NK-92 treated with Interleukin-12 subunit alpha and Interleukin-12 subunit beta, amount 100 ng/mL, for 24 hours (cell line): ENCODE measurements around the gene HLA-DPA1.

ENCODE experiments used
- DNase-seq: peaks from one replicate; lab custom pipeline; 2025; lab: John Stamatoyannopoulos, UW

The HLA-DPA1 gene

GRCh38 chr6:33088931-33089620 lies 15.6 kb upstream of the HLA-DPA1 start:
- DNase-seq = no peak

- no peak for DNase-seq
These were observed 14.9 kb upstream of the HLA-DPA1 start for GRCh38 chr6:33088258-33088930.

- DNase-seq = no peak
These were observed 12.2 kb upstream of the HLA-DPA1 start for GRCh38 chr6:33085627-33086026.

- no peak for DNase-seq
These were observed 9.3 kb upstream of the HLA-DPA1 start for GRCh38 chr6:33082702-33083101.

- no peak for DNase-seq
These were observed 7.8 kb upstream of the HLA-DPA1 start for GRCh38 chr6:33081098-33081824.

- DNase-seq = no peak
These were observed 7.0 kb upstream of the HLA-DPA1 start for GRCh38 chr6:33080127-33081089.

GRCh38 chr6:33079580-33079979 lies 6.1 kb upstream of the HLA-DPA1 start:
- DNase-seq = no peak

GRCh38 chr6:33078919-33079521 lies 5.6 kb upstream of the HLA-DPA1 start:
- no peak for DNase-seq

GRCh38 chr6:33078442-33078841 lies 5.0 kb upstream of the HLA-DPA1 start:
- DNase-seq = no peak

GRCh38 chr6:33077908-33078307 lies 4.5 kb upstream of the HLA-DPA1 start:
- DNase-seq = no peak

- no peak for DNase-seq
These were observed 3.0 kb upstream of the HLA-DPA1 start for GRCh38 chr6:33076406-33076934.

GRCh38 chr6:33075568-33076405 lies 2.3 kb upstream of the HLA-DPA1 start, which contains the start of gene HLA-DPB1:
TSS of gene HLA-DPB1 (plus strand) at chr6:33075990. CDS start at chr6:33076042, 52 bp downstream.
- no peak for DNase-seq

GRCh38 chr6:33075208-33075567 lies 1.7 kb upstream of the HLA-DPA1 start:
- DNase-seq = no peak

GRCh38 chr6:33072508-33073100 lies 845 bp downstream of the HLA-DPA1 start:
- no peak for DNase-seq

GRCh38 chr6:33071569-33071968 lies 1.9 kb downstream of the HLA-DPA1 start:
- DNase-seq = no peak

- no peak for DNase-seq
These were observed 2.5 kb downstream of the HLA-DPA1 start for GRCh38 chr6:33070909-33071308.

GRCh38 chr6:33069021-33069738 lies 4.3 kb downstream of the HLA-DPA1 start:
- DNase-seq = no peak

GRCh38 chr6:33066917-33067521 lies 6.4 kb downstream of the HLA-DPA1 start:
- no peak for DNase-seq

- DNase-seq = no peak
These were observed 8.1 kb downstream of the HLA-DPA1 start for GRCh38 chr6:33065312-33065711.
